Ramos (cell line): Measurements from ENCODE around the gene PITPNM3.

Experiments used
- in situ Hi-C: fragments of 300-500 bp; cut with MboI; formaldehyde crosslinking; loops from one replicate; pipeline ENCODE4 v1.14.3; 2022; ENCODE audit warnings: low sequenced_read_pairs; ENCODE audit not compliant: unreplicated experiment

The PITPNM3 gene

DNA sequence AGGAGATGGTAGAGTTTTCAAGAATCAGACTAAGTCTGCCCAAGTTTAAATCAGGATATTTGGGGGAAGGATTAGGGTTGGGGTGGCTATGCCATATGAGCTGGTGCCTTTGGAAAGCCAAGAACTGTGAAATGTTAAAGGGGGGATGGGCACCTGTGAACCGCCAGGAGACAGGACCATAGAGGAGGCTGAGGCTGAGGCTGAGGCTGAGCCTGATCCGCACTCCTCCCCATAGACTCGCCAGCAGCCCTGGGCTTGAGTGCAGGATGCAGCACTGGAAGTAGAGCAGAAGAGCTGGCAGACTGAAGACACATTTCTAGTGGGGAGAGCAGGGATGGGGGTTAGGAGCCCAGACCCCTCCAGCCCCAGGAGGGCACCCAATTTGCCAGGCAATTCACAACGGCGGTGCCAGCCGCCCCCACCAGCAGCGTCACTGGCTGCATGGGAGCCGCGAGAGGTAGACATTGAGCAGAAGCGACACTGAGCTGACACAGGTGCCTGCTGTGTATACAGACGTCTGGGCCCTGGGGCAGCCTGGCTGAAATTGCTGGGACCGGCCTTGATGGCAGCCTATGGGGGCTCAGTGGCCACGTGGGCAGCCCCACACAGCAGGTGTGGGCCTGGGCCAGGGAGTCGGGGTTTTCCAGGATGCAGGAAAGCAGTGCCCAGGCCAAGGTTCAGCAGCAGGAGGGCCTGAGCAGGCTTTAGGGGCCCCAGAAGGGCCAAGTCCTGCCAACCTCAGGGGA is 102.9 kb downstream of the PITPNM3 start:
- in situ Hi-C loops = no loop called here

DNA sequence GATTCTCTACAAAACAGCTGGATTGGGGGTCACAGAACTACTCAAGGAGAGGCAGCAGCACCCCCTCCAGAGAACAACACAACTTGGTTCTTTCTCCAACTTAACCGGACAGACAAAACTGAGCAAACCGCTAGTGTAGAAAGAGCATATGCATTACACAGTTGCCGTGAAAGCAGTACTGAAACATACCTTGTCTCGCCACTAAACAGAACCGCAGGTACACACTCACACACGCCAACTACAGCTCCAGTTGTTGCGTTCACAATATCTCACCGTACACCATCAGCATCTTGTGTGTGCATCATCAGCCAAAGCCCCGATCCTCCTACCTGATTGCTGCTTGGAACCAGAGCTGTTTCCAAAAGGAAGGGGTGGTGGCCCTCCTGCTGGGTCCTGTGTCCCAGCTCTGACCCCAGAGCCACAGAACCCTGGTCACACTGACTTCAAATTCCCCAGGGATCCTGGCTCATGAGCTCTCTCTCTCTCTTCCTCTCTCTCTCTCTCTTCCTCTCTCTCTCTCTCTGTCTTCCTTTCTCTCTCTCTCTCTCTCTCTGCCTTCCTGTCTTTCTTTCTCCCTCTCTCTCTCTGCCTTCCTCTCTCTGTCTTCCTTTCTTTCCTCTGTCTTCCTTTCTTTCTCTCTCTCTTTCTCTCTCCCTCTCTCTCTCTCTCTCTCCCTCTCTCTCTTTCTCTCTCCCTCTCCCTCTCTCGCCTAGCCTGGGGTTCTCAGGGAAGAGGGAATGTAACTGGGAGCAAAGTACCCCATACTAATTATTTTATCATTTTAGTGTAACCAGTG is 103.7 kb downstream of the PITPNM3 start:
- in situ Hi-C loops = no loop called here

DNA sequence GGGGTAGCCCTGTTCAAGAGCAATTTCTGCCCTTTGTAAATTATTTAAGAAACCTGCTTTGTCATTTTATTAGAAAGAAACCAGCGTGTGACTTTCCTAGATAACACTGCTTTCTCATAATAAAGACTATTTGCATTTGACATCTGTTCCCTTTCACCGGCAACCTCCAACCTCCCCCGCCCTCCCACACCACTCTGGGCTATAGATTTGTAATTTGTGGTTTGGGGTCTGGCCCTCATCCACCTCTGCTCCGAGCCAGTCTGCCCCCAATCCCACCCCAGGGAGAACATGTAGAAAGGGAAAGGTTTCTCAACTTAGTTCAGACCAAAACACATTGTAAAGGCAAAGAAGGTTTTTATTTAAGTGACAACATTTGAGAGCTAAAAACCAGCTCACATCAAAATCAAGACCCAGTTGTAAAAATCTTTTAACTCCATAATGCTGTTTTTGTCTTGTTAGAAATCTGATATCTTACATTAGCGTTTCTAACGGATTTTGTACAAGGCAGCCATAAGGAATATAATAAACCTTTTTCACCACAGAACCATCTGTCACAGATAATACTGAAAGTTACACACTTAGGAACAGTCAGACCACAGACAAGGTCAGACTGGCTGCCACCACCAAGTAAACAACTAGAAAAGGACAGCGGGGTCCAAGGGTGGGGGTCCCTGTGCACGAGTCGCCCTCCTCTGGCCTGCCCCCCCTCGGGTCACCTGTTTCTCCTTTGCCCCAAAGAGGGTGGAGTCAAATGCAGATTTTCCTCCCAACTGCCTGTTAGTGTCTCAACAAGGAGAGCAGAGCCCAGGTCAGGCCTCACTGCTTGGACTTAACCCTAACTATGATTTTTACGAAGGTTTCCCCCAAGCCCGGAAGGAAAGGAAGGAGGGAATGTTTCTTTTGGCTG is 105.2 kb downstream of the PITPNM3 start:
- in situ Hi-C loops = no loop called here

DNA sequence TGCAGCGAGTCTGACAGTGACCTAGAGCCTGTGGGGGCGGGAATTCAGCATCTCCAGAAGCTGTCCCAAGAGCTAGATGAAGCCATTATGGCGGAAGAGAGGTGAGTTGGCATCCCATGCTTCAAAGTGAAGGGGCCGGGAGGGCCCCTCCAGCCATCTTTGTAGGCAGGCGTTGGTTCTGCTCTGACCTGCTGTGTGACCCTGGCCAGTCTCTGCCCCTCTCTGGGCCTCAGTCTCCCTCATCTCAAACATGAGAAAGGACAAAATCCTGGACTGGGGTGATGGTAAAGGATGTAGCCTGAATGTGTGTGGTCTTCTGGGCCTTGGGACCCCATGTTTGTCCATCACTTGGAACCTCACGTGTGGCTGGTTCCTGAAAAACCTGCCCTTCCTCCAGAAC is 107.0 kb downstream of the PITPNM3 start:
- in situ Hi-C loops = no loop called here

DNA sequence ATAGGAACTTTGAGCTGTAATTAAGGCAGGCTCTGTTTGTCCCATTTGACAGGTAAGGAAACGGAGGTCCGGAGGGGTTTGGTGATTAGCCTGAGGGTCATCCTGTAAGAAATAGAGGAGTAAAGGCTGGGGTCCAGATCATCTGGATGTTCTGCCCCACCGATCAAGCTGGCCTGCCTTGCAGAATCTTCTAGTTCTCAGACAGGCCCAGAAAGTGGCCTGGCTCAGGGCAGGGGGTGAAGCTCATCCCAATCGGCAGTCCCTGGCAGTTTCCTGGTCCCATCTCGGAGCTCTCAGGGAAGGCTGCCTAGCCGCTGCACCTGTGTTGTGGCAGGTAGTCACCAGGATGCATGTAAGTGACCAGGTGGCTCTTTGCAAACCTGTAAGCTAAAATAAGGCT is 107.9 kb downstream of the PITPNM3 start:
- in situ Hi-C loops = no loop called here

DNA sequence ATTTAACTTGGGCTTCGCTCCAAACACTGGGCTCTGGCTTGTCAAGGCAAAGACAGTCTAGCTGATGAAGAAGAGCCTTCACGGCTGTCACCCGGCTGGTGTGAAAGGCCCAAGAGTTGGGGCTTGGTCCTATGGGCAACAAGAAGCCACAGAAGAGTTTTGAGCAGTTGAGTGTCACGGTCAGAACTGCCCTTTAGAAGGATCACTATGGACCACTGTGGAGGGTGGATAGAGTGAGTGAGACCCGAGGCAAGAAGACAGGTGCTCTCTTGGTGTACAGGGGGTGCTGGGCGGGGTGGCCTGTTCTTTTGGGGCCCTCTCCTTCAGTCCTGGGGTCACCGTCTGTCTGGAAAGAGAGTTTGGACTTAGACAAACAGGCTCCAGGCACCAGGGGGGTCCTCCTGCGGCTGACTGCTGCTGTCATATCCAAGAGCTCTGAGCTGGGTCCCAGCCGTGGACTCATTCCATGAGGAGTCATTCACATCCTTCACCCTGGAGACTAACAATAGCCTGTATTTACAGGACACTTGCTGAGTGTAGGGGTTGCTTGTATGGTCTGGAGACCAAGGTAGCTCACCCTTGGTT is 109.7 kb downstream of the PITPNM3 start:
- in situ Hi-C loops = no loop called here

DNA sequence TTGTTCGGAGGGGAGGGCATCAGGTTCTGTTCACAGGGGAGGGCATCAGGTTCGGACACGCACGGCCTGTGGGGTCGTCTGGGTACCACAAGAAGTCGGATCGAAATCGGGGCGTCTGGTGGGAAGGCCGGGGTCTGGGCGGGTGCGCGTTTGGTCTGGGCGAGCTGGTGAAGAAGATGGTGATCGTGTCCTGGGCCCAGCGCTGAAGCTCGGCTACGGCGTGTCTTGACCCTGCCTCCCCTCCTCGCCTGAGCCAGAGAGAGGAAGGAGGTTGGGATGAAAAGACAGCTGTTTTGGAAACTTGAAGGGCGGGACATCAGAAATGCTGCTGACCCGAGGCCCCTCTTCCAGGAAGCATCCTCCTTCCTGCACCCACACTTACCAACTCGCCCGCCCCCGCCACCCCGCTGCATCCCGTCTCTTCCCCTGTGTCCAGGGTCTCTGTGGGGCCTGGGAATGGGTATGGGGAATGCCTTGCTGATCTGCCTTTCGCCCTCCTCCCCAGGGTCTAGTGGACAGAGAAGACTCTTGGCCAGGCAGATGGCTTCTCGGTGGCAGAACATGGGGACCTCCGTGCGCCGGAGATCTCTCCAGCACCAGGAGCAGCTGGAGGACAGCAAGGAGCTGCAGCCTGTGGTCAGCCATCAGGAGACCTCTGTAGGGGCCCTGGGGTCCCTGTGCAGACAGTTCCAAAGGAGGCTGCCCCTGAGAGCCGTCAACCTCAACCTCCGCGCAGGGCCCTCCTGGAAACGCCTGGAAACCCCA is 111.6 kb downstream of the PITPNM3 start:
- in situ Hi-C loops = no loop called here

DNA sequence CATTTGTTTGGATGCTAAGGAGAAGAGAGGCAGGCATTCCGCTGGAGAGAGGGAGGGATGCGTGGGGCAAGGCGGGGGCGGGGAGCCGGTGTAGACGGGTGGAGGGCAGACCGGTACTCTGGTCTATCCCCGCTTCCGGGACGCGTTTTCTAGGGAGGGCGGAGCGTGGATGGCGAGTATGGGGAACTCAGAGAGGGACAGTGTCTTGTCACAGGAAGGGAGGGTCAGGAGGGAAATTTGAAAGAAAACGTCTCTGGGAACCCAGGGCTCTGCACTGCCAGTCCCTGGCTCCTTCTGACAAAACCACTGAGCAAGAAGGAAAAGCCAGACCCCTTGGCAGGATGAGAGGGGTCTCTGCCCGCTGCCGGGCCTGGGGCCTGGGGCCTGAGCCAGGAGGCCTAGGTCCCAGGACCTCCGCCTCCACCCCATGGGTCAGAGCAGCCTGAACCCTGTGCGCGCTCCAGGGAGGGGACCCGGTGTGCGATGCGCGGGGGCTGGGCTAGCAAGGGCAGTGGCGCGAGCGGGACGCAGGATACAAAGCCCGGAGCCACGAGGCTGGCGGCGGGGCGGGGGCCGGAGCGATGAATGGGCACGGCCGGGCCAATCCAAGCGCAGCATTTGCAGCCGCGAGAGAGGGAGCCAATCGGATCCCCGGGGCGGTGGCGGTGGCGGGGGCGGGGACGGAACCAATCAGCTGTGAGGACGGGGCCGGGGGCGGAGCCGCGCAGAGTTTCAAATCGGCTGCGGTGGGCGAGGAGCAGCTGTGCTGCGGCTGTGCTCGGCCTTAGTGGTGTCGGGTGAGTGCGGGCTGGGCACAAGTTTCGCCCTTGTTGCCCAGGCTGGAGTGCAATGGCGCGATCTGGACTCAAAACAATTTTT is 112.4 kb downstream of the PITPNM3 start, which contains the start of gene PIMREG:
PIMREG (plus strand) TSS at position 764 of the 879 bp plus-strand sequence. CDS start 656 bp downstream, outside the sequence.
- in situ Hi-C loops = no loop called here

DNA sequence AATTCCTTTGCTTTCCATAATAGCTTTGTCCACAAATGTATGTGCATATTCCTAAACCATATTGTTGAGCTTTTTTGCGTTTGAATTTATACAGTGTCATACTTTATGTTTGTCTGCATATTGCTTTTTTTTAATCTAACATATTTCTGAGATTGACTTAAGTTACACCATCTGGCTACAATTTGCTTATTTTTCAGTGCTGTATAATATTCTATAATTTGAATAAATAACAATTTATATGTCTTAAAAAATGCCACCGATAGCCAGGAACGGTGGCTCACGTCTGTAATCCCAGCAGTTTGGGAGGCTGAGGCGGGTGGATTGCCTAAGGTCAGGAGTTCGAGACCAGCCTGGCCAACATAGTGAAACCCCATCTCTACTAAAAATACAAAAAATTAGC is 113.6 kb downstream of the PITPNM3 start:
- in situ Hi-C loops = no loop called here

DNA sequence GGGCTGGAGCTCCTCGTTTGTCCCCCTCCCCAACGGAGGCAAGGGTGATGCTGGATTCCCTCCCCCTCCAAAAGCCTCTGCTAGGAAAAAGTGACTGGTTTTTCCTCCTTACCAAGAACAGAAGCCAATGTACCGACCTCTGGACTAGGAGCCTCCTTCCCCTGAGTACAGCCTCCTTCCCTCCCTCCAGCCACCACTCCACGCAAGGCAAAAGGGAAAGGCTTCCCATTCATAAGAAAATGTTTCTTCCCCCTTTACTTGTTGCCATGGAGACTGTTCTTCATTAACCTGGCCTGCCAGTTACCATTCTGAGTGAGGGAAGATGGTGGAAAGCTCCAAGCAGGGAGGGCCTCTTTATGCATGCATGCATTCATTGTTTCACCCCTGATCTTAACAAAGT is 116.4 kb downstream of the PITPNM3 start:
- in situ Hi-C loops = no loop called here

DNA sequence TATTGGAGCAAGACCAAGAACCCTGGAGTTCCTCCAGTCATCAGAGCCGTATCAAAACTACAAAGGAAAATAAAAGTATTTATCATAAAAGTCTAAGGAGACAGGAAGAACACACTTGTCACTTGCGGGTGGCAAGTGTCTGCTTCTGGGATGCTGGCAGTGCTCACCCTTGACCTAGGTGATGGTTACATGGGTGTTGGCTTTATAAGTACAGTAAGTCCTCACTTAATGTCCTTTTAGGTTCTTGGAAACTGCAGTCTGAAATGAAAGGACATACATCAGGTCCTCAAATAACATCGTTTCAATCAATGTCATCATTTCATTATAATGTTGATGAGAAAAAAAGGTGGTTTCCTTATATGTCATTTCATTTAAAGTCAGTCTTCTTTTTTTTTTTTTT is 118.4 kb downstream of the PITPNM3 start:
- in situ Hi-C loops = no loop called here

DNA sequence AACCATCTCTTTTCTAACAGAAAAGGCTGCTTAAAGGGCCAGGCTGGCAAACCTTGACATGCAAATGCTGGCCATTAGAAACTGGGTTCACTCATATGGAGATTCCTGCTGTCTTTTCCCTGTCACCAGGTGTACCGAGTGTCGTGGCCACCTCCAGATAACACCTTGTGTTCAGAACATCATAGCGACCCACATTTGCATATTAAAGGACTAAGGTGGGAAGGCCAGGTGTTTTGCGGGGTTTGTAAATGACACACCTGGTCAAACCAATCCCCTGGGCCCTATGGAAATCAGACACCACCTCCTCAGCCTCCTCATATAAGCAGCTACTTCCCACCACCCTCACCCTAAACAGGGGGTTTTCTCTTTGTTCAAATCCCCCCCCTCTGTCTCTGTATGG is 118.9 kb downstream of the PITPNM3 start:
- in situ Hi-C loops = no loop called here

DNA sequence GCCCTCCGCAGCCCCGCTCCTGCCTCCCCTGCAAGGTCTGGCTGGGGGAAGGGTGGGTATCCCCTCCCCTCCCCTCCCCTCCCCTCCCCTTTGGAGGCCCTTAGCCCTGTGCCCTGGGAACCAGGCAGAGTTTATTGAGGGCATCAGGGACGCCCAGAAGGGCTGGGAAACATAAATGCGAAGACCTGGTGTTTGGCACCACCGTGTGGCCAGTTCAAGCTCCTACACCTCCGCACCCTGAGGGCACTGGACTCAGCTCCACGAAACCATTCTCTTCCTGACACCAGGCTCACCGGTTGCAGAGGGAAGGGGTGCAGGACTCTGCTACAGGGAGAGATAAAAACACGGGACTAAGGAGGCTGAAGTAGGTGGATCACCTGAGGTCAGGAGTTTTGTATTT is 120.4 kb downstream of the PITPNM3 start:
- in situ Hi-C loops = no loop called here

DNA sequence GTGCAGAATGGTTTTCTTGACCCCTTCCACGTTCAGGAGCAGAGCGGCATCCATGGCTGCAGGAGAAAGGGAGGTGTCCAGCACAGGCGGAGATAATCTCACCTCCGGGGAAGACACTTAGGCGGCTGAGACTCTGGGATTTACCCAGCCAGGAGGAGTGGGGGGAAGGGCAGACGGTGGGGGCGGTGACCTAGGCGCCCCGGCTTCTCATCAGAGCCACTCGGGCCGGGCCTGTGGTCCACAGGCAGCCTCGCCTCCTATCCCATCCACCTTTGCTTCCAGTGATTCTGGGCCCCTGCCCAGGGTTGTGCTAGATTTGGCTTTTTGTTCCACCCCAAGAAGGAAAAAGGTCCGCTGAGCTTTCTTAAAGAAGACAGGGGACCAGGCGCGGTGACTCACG is 121.3 kb downstream of the PITPNM3 start, which contains the start of gene AIPL1:
AIPL1 (minus strand) TSS at position 71 of the 400 bp plus-strand sequence; CDS start at position 54, 17 bp downstream.
- in situ Hi-C loops = no loop called here

DNA sequence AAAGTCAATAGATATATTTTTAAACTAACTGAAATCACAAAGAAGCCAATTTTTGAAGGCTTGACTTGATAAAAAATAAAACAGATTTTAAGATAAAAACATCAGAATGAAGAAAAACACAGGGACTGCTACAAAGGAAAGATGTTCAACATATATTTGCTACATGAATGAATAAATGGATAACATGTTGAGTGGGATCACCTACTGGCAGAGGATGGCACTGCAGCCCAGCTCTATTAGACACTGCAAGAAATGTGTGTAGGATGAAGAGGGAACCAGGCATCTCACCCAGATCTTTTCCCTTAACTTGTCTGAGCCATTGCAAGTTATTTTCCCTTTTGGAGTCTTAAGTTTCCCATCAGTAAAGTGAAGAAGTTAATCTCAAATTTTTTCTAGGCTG is 125.6 kb downstream of the PITPNM3 start:
- in situ Hi-C loops = no loop called here

DNA sequence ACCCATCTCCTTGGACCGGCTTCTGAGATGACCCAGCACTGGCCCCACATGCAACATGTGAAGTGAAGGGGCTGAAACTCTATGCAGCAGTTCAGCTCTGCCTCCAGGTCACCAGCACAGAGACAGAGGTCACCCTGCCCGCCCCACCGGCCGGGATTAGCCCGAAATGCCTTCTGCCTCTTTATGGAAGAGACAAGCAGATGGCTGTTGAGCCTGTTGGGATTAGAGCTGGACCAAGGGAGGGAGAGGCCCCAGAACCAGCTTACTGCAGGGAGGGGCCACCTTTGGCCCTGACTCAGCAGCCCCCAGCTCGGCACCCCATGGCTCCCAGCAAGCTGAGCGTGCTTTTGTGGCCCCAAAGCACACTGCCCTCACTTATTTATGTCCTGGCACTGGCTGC is 127.1 kb downstream of the PITPNM3 start:
- in situ Hi-C loops = loop anchor here (10.0 kb wide), 1 partner anchor 844 kb away; the partner anchor contains the start of gene NLRP1

DNA sequence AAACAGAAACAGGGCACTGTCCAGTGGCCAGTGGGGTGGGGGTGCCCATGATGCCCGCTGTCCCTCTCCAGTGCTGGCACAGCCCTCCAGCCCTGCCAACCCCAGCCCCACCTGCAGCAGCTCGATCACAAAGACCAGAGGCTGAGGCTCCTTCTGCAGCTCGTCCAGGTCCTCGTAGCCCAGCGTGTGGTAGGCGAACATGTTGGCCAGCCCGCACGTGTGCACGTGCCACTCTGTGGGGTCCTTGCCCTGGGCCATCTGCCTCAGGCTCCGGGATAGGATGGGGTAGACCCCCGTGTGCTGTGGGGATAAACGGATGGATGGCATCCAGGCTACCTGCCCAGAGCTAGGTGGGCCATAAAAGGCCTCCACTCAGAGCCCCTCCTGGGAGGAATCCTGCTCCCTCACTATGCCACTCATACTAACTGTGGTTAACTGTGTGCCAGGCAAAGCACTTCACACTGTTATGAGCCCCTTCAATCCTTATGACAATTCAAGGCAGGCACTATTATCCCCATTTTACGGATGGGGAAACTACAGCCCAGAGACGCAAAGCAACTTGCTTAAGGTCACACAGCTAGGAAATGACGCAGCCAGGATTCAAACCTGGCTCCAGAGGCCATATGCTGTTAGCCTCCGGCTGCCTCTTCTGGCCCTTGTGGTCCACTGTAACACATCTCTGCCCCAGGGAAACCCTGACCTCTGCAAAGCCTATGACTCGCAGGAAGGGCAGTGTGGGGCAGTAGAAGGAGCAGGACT is 128.0 kb downstream of the PITPNM3 start:
- in situ Hi-C loops = loop anchor here (10.0 kb wide), 1 partner anchor 844 kb away; the partner anchor contains the start of gene NLRP1
